Activated naive CD4-positive, alpha-beta T cell treated with anti-CD3 and anti-CD28 coated beads, Interleukin-2, amount 50 U/mL, for 72 hours (primary cell): Measurements from ENCODE around the gene NPAS2. TPM values are rescaled to one million over a fixed set of nuclear protein-coding genes. Genes with fewer than 3 reads are reported as not detected.

ENCODE experiments used
- ATAC-seq, 2 donors: fragments of 150-1000 bp; cut with Tn5 transposase; 2 replicates each; pipeline ENCODE4 v1.10.0; 2021; ENCODE audit warnings: mild to moderate bottlenecking in 2 of 2, moderate library complexity in 2 of 2
- DNase-seq, 2 donors: peaks; one replicate each; pipeline ENCODE4 v3.0.0; 2021 to 2022; ENCODE audit warnings: low spot score in 2 of 2
- H3K27ac Mint-ChIP-seq, 2 donors: one replicate each; pipeline ENCODE4 v1.8.0; 2022; ENCODE audit warnings: mild to moderate bottlenecking in 2 of 2, mixed read lengths in 2 of 2
- H3K36me3 Mint-ChIP-seq, 2 donors: one replicate each; pipeline ENCODE4 v1.8.0; 2022; ENCODE audit warnings: mixed read lengths in 2 of 2
- H3K9me3 Mint-ChIP-seq, 2 donors: one replicate each; pipeline ENCODE4 v1.8.0; 2022; ENCODE audit warnings: mixed read lengths in 2 of 2
- total RNA-seq, 2 donors: library from RNA; stranded (reverse); gene quantifications; one replicate each; pipeline ENCODE4 v1.2.3, GENCODE V29; 2022

NPAS2 gene
- total RNA-seq, 2 donors from 2014 or later = 3.1 to 20.9 TPM

GRCh38 chr2:101023327-101024107, 203.6 kb downstream of the NPAS2 start:
- no peak overlapping the region for H3K27ac Mint-ChIP-seq
- no peaks in the 10 kb centered on the region for H3K9me3 Mint-ChIP-seq
- no peak for DNase-seq
- no peaks in the 10 kb centered on the region for H3K36me3 Mint-ChIP-seq
- no peak for ATAC-seq

- H3K36me3 Mint-ChIP-seq = no peaks in the 10 kb centered on the region
- H3K27ac Mint-ChIP-seq = no peak overlapping the region
- no peaks in the 10 kb centered on the region for H3K9me3 Mint-ChIP-seq
- no peak for ATAC-seq
- no peak for DNase-seq
Measured at GRCh38 chr2:101025561-101025960, 205.6 kb downstream of the NPAS2 start.

GRCh38 chr2:101026253-101026701, 206.3 kb downstream of the NPAS2 start:
- Mint-ChIP-seq H3K36me3 (no peaks in the 10 kb centered on the region), H3K27ac (no peak overlapping the region), H3K9me3 (no peaks in the 10 kb centered on the region)
- ATAC-seq (no peak), DNase-seq (no peak)

DNA sequence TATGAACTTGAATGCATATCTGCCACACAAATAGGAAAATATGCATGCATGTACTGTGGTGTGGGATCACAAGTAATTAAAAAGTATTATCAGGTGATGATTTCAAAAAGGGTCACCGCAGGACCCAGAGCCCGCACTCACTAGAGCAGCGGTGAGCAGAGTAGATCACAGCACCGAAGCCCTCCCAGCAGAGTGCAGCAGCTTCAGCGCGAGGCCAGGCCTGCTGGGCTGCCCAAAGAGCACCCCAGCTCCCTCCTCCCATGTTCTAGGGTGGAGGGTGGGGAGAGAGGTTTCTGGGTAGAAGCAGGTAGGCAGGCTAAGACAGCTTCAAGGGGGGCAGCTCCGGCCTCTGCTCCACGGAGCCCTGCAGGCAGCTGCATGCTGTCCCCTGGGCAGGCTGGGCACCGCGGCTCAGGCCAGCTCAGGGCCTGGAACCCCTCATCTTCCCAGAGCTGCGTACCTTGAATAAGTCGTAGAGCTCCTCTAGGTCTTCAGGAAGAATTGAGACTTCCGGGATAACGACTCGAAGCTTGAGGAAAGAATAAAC, 207.1 kb downstream of the NPAS2 start:
- Mint-ChIP-seq H3K36me3 (no peaks in the 10 kb centered on the region), H3K9me3 (no peaks in the 10 kb centered on the region), H3K27ac (no peak overlapping the region)
- ATAC-seq = no peak
- no peak for DNase-seq

GRCh38 chr2:101027852-101028251, 207.9 kb downstream of the NPAS2 start:
- DNase-seq = no peak
- ATAC-seq = no peak
- H3K9me3 Mint-ChIP-seq = no peaks in the 10 kb centered on the region
- no peaks in the 10 kb centered on the region for H3K36me3 Mint-ChIP-seq
- no peak overlapping the region for H3K27ac Mint-ChIP-seq

DNA sequence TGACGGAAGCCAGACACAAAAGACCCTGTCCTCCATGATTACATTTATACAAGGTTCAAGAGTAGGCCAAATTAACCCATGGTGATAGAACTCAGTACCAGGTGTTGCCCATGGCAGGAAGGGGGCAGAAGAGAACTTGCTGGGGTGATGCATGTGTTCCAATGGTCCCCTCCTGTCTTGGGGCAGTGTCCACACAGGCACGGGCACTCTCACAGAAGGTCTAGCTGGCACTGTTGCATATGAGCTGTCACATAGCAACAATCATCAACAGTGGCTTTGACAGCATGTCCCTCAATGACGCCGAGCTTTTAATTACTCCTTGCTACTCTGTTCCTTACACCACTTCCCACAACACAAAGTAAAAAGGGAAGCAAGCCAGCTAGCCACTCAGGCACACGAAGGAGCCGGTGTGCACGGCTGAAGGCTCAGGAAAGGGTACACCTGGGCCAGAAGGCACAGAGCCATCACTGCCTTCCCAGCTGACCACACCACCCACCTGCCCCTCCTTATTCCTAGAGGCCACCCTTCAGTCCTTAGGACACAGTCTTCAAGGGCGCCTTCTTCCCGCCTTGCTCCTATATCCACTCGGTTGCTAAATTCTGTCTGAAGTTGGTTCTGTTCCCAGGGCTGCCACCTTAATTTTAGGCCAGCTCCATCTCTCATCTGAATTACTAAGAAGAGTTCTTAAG, 211.1 kb downstream of the NPAS2 start:
- ATAC-seq = no peak
- no peak overlapping the region for H3K27ac Mint-ChIP-seq
- no peaks in the 10 kb centered on the region for H3K36me3 Mint-ChIP-seq
- H3K9me3 Mint-ChIP-seq = no peaks in the 10 kb centered on the region
- DNase-seq = no peak

DNA sequence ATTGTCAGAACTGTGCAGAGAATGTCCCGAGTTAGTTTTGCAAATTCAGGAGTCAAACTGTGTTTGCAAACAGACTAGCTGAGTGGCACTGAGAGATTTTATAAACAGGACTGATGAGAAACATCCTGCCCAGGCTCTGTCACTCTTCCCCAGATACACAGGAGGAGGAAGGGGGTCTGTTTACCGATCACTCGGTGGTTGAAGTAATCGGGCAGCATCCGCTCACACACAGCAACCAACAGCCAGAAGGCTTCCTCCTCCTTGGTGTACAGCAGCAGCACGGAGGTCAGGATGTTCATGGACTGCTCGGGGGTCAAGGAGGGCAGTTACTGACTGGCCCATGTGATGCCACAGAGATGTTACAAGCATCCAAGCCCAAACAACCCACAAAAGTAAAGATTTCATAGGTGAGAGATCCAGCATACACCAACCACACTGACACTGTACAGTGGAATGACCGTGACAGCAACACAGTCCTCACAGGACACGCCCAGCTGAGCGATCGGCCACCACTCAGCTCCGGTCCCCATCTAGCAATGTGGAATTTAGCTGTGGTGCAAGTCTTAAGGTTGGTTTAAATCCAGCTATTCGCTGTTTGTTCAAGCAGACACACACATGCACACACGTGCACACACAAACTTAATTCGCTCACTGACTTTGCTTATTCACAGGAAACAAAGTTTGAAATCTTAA, 212.3 kb downstream of the NPAS2 start:
- Mint-ChIP-seq H3K36me3 (no peaks in the 10 kb centered on the region), H3K27ac (no peak overlapping the region), H3K9me3 (no peaks in the 10 kb centered on the region)
- DNase-seq (no peak), ATAC-seq (no peak)

- ATAC-seq = no peak
- no peak for DNase-seq
- H3K9me3 Mint-ChIP-seq = no peaks in the 10 kb centered on the region
- H3K36me3 Mint-ChIP-seq = no peaks in the 10 kb centered on the region
- H3K27ac Mint-ChIP-seq = no peak overlapping the region
Measured at GRCh38 chr2:101036562-101036961, 216.6 kb downstream of the NPAS2 start.

GRCh38 chr2:101037161-101037755, 217.3 kb downstream of the NPAS2 start:
- ATAC-seq = no peak
- H3K36me3 Mint-ChIP-seq = no peaks in the 10 kb centered on the region
- peak overlapping the region in 1 of 2 donors; percentile 14 for H3K27ac Mint-ChIP-seq
- H3K9me3 Mint-ChIP-seq = no peaks in the 10 kb centered on the region
- no peak for DNase-seq

DNA sequence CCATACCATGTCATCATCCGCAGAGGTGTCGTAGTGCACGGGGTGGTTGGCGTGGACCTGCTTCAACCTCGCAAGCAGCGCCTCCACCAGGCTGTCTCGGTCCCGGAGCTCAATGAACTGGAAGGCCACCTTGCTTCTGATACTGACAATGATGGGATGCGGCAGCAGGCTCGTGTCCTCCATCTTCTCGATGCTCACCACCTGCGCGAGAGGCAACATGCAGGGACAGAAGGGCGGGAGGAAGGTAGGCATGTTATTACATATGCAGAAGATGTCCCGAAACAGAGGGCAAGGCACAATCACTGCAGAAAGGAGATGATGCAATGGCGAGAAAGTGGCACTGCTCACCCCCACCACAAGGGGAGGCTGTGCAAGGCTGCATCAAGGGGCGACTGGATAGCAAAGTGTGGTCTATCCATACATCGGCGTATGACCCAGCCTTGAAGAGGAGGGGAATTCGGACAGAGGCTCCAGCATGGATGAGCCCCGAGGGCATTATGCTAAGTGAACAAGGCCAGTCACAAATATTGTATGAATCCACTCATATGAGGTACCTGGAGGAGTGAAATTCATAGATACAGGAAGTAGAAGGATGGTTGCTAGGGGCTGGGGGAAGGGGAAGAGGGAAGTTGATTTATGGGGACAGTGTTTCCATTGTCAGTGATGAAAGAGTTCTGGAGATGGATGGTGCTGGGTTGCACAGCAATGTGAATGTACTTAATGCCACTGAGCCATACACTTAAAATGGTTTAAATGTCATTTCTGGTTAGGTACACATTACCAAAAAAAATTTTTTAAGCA, 218.7 kb downstream of the NPAS2 start:
- H3K27ac Mint-ChIP-seq = peak overlapping the region; percentile 57 to 65
- DNase-seq (peak in 1 of 2 donors; percentile 34), ATAC-seq (peak; percentile 44 to 68)
- no peaks in the 10 kb centered on the region for H3K9me3 Mint-ChIP-seq
- no peaks in the 10 kb centered on the region for H3K36me3 Mint-ChIP-seq

GRCh38 chr2:101040072-101040471, 220.1 kb downstream of the NPAS2 start:
- ATAC-seq = no peak
- Mint-ChIP-seq H3K9me3 (no peaks in the 10 kb centered on the region), H3K36me3 (no peaks in the 10 kb centered on the region), H3K27ac (no peak overlapping the region)
- DNase-seq = no peak

GRCh38 chr2:101040761-101041160, 220.8 kb downstream of the NPAS2 start:
- no peak for ATAC-seq
- Mint-ChIP-seq H3K9me3 (no peaks in the 10 kb centered on the region), H3K27ac (no peak overlapping the region), H3K36me3 (no peaks in the 10 kb centered on the region)
- DNase-seq = no peak

GRCh38 chr2:101041413-101041812, 221.5 kb downstream of the NPAS2 start:
- ATAC-seq = no peak
- no peak for DNase-seq
- no peaks in the 10 kb centered on the region for H3K9me3 Mint-ChIP-seq
- no peak overlapping the region for H3K27ac Mint-ChIP-seq
- H3K36me3 Mint-ChIP-seq = no peaks in the 10 kb centered on the region

- Mint-ChIP-seq H3K9me3 (no peaks in the 10 kb centered on the region), H3K36me3 (no peaks in the 10 kb centered on the region), H3K27ac (peak overlapping the region in 1 of 2 donors; percentile 26)
- no peak for ATAC-seq
- no peak for DNase-seq
Measured at GRCh38 chr2:101045330-101045729, 225.4 kb downstream of the NPAS2 start.
